HCT116 (cell line): ENCODE measurements around the gene CD300LD. TPM values are rescaled to one million over a fixed set of nuclear protein-coding genes. Genes with fewer than 3 reads are reported as not detected.

Experiments used
- ATAC-seq: fragments of 200-7000 bp; cut with Tn5 transposase; 2 replicates; pipeline ENCODE4 v1.9.1; 2020; ENCODE audit warnings: mild to moderate bottlenecking, moderate library complexity
- BruUV-seq: library from RNA; stranded (reverse); fragments of 400-500 nt; replicated peaks from 2 replicates; lab custom pipeline; 2021; lab: Mats Ljungman, UMichigan
- CTCF ChIA-PET: fragments of 300-600 bp; sonication (Branson Sonifier 250); formaldehyde crosslinking; loops from one replicate; lab custom pipeline; 2021; ENCODE audit warnings: antibody characterized with exemption; lab: Charles Lee
- POLR2A ChIA-PET: fragments of 300-600, 350-600 bp; sonication (Branson Sonifier 250); formaldehyde crosslinking; loops from one replicate; lab custom pipeline; 2021; ENCODE audit warnings: antibody characterized with exemption; lab: Charles Lee
- RAD21 ChIA-PET, 2 experiments: fragments of 300-600 bp; sonication (Branson Sonifier 250); formaldehyde crosslinking; loops; one replicate each; lab custom pipeline; 2023; ENCODE audit warnings: low total read pairs in 2 of 2; ENCODE audit not compliant: uncharacterized antibody in 2 of 2, unreplicated experiment in 2 of 2, low non-redundant PET in 1 of 2; lab: Charles Lee
- DNase-seq: peaks from one replicate; pipeline ENCODE4 v3.0.0-alpha.2; 2010; ENCODE audit warnings: low read depth, low spot score
- H2AFZ ChIP-seq: fragments of 200-600 bp; shearing (Covaris generic), sonication (generic); 2 replicates; pipeline ENCODE4 v1.6.1; 2017; ENCODE audit warnings: low read depth, mixed run types, mixed read lengths, antibody characterized with exemption, low read length; ENCODE audit not compliant: poor library complexity, severe bottlenecking
- H3K27ac ChIP-seq: 2 replicates; pipeline ENCODE4 v1.5.1; 2012; ENCODE audit warnings: low read depth, low read length
- H3K27me3 ChIP-seq: fragments of 200-600 bp; sonication (generic); 2 replicates; pipeline ENCODE4 v1.6.1; 2016; ENCODE audit warnings: mixed run types, low read length, mixed read lengths; ENCODE audit not compliant: insufficient read depth
- H3K36me3 ChIP-seq, 2 experiments: fragments of 200-500 bp in 1 of 2; fragments of 200-600 bp in 1 of 2; sonication (Bioruptor generic) in 1 of 2; sonication (generic) in 1 of 2; 2 replicates each; pipeline versions ENCODE4 v1.5.1 to v1.6.1; 2014 to 2016; ENCODE audit warnings: low read length in 2 of 2, inconsistent platforms in 1 of 2, mixed read lengths in 1 of 2, mixed run types in 1 of 2; ENCODE audit not compliant: insufficient read depth in 2 of 2, control insufficient read depth in 1 of 2
- H3K4me1 ChIP-seq, 2 experiments: fragments of 200-600 bp in 1 of 2; sonication (generic) in 1 of 2; 2 replicates each; pipeline versions ENCODE4 v1.5.1 to v1.6.1; 2012 to 2017; ENCODE audit warnings: low read length in 2 of 2, inconsistent platforms in 1 of 2, mild to moderate bottlenecking in 1 of 2, mixed read lengths in 1 of 2, mixed run types in 1 of 2, moderate library complexity in 1 of 2; ENCODE audit not compliant: insufficient read depth in 2 of 2, control insufficient read depth in 1 of 2
- H3K4me2 ChIP-seq: fragments of 200-600 bp; sonication (generic); 2 replicates; pipeline ENCODE4 v1.6.1; 2017; ENCODE audit warnings: mixed run types, low read length, mixed read lengths
- H3K4me3 ChIP-seq, 2 experiments: fragments of 200-600 bp in 1 of 2; sonication (generic) in 1 of 2; replicated peaks in 1 of 2; 2 replicates each; pipeline ENCODE4 v1.5.1; 2011 to 2016; ENCODE audit warnings: low read length in 2 of 2, control low read depth in 1 of 2, low read depth in 1 of 2, mild to moderate bottlenecking in 1 of 2, mixed read lengths in 1 of 2, mixed run types in 1 of 2
- H3K79me2 ChIP-seq: fragments of 200-600 bp; sonication (generic); 2 replicates; pipeline ENCODE4 v1.6.1; 2017; ENCODE audit warnings: mild to moderate bottlenecking, mixed run types, low read length, moderate library complexity, mixed read lengths; ENCODE audit not compliant: insufficient read depth
- H3K9ac ChIP-seq: fragments of 200-600 bp; sonication (generic); 2 replicates; pipeline ENCODE4 v1.6.1; 2016; ENCODE audit warnings: low read length, mixed read lengths
- H3K9me2 ChIP-seq: fragments of 200-600 bp; sonication (generic), shearing (Covaris generic); 2 replicates; pipeline ENCODE4 v1.6.1; 2017; ENCODE audit warnings: mixed run types, mild to moderate bottlenecking, moderate library complexity; ENCODE audit not compliant: insufficient read depth
- H3K9me3 ChIP-seq, 2 experiments: fragments of 200-500 bp in 1 of 2; fragments of 200-600 bp in 1 of 2; sonication (Bioruptor generic) in 1 of 2; sonication (generic) in 1 of 2; 2 replicates each; pipeline ENCODE4 v1.6.1; 2014 to 2017; ENCODE audit warnings: low read length in 2 of 2, mixed read lengths in 2 of 2, inconsistent platforms in 1 of 2, low read depth in 1 of 2, mild to moderate bottlenecking in 1 of 2, mixed run types in 1 of 2, moderate library complexity in 1 of 2; ENCODE audit not compliant: control insufficient read depth in 1 of 2, insufficient read depth in 1 of 2
- H4K20me1 ChIP-seq: fragments of 200-600 bp; sonication (generic), shearing (Covaris generic); 2 replicates; pipeline ENCODE4 v1.6.1; 2017; ENCODE audit warnings: mixed run types, mild to moderate bottlenecking, moderate library complexity; ENCODE audit not compliant: insufficient read depth
- CBX3 ChIP-seq: IDR thresholded peaks from 2 replicates; pipeline ENCODE4 v1.6.1; 2012; ENCODE audit warnings: low read depth
- CEBPB ChIP-seq: IDR thresholded peaks from 2 replicates; pipeline ENCODE4 v1.6.1; 2012; ENCODE audit warnings: low read depth
- EGR1 ChIP-seq: IDR thresholded peaks from 2 replicates; pipeline ENCODE4 v1.6.1; 2012; ENCODE audit warnings: low read depth
- ELF1 ChIP-seq: IDR thresholded peaks from 2 replicates; pipeline ENCODE4 v1.6.1; 2012; ENCODE audit warnings: low read depth, borderline replicate concordance
- EZH2 ChIP-seq: fragments of 200-600 bp; sonication (generic); IDR thresholded peaks from 2 replicates; pipeline ENCODE4 v1.6.1; 2017; ENCODE audit warnings: antibody characterized with exemption, mixed run types
- FOSL1 ChIP-seq: IDR thresholded peaks from 2 replicates; pipeline ENCODE4 v1.6.1; 2012; ENCODE audit warnings: low read depth
- MAX ChIP-seq: IDR thresholded peaks from 2 replicates; pipeline ENCODE4 v1.6.1; 2012
- POLR2A ChIP-seq: IDR thresholded peaks from 2 replicates; pipeline ENCODE4 v1.7.0; 2011; ENCODE audit warnings: borderline replicate concordance; ENCODE audit not compliant: insufficient read depth, insufficient read length; ENCODE audit errors: extremely low read depth
- POLR2AphosphoS5 ChIP-seq: IDR thresholded peaks from 2 replicates; pipeline ENCODE4 v1.6.1; 2011; ENCODE audit warnings: mild to moderate bottlenecking, low read depth, low read length, moderate library complexity
- RAD21 ChIP-seq: IDR thresholded peaks from 2 replicates; pipeline ENCODE4 v1.6.1; 2012; ENCODE audit warnings: low read depth, mild to moderate bottlenecking
- SRF ChIP-seq: IDR thresholded peaks from 2 replicates; pipeline ENCODE4 v1.6.1; 2012; ENCODE audit warnings: low read depth
- YY1 ChIP-seq: IDR thresholded peaks from 2 replicates; pipeline ENCODE4 v1.6.1; 2011; ENCODE audit warnings: low read length, low read depth, moderate library complexity, mild to moderate bottlenecking; ENCODE audit not compliant: insufficient replicate concordance; ENCODE audit errors: extremely low read depth
- ZFX ChIP-seq: fragments of 450-650 bp; IDR thresholded peaks from 2 replicates; pipeline ENCODE4 v1.6.1; 2017
- ZNF274 ChIP-seq: fragments of 200-500 bp; sonication (Bioruptor generic); IDR thresholded peaks from 2 replicates; pipeline ENCODE4 v1.6.1; 2014; ENCODE audit warnings: mild to moderate bottlenecking, low read depth, low read length, inconsistent platforms
- intact Hi-C: fragments of 100-400 bp; cut with micrococcal nuclease; formaldehyde crosslinking; loops from 2 replicates; pipeline ENCODE4 v1.10.0; 2022
- total RNA-seq: library from RNA; stranded (reverse); gene quantifications from one replicate; pipeline ENCODE4 v1.2.1, GENCODE V29; 2021; ENCODE audit not compliant: unreplicated experiment
- TF ChIP-seq, protein P1 (sequence below): IDR thresholded peaks from 2 replicates; pipeline ENCODE4 v1.6.1; 2012
- TF ChIP-seq, protein P2 (sequence below): IDR thresholded peaks from 2 replicates; pipeline ENCODE4 v1.6.1; 2011; ENCODE audit warnings: mild to moderate bottlenecking, low read length, moderate library complexity; ENCODE audit not compliant: insufficient replicate concordance; ENCODE audit errors: extremely low read depth

CD300LD gene
- total RNA-seq, 1 experiment from 2014 or later: not detected

GRCh38 chr17:74633326-74633725 is 41.2 kb upstream of the CD300LD start (continued):
- TF ChIP-seq YY1 (no peak), POLR2A (no peak), EGR1 (no peak), EZH2 (no peak), MAX (no peak), CEBPB (no peak), FOSL1 (no peak), POLR2AphosphoS5 (no peak), ZNF274 (no peak)
- TF ChIP-seq, protein P1, sequence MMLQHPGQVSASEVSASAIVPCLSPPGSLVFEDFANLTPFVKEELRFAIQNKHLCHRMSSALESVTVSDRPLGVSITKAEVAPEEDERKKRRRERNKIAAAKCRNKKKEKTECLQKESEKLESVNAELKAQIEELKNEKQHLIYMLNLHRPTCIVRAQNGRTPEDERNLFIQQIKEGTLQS: no peak
- TF ChIP-seq, all 23 proteins: peak for 0

GRCh38 chr17:74632617-74633016 is 40.5 kb upstream of the CD300LD start:
- Histone ChIP-seq H2AFZ (no peak overlapping the region), H4K20me1 (no peaks in the 10 kb centered on the region), H3K4me1 (no peaks in the 10 kb centered on the region), H3K79me2 (no peaks in the 10 kb centered on the region), H3K9ac (no peak overlapping the region), H3K9me3 (no peaks in the 10 kb centered on the region), H3K4me2 (no peak overlapping the region), H3K9me2 (no peaks in the 10 kb centered on the region), H3K27ac (no peak overlapping the region), H3K36me3 (no peaks in the 10 kb centered on the region), H3K27me3 (peaks cover 25% of the 10 kb centered on the region; the same call in 1 of the 2 replicates), H3K4me3 (no peak overlapping the region)
- ATAC-seq (no peak), DNase-seq (no peak)
- ChIA-PET POLR2A (no interaction called here), RAD21 (no interaction called here), CTCF (interaction anchor here (2.2 kb wide), 1 partner anchor 25 kb away, joined by 6 read pairs; no protein-coding TSS in a partner anchor)
- BruUV-seq: no TSS peak
- intact Hi-C loops: no loop called here
- TF ChIP-seq CEBPB: no peak
- TF ChIP-seq ELF1: no peak
- TF ChIP-seq, protein P2, sequence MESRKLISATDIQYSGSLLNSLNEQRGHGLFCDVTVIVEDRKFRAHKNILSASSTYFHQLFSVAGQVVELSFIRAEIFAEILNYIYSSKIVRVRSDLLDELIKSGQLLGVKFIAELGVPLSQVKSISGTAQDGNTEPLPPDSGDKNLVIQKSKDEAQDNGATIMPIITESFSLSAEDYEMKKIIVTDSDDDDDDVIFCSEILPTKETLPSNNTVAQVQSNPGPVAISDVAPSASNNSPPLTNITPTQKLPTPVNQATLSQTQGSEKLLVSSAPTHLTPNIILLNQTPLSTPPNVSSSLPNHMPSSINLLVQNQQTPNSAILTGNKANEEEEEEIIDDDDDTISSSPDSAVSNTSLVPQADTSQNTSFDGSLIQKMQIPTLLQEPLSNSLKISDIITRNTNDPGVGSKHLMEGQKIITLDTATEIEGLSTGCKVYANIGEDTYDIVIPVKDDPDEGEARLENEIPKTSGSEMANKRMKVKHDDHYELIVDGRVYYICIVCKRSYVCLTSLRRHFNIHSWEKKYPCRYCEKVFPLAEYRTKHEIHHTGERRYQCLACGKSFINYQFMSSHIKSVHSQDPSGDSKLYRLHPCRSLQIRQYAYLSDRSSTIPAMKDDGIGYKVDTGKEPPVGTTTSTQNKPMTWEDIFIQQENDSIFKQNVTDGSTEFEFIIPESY: no peak
- no peak for TF ChIP-seq ZFX
- no peak for TF ChIP-seq YY1
- TF ChIP-seq SRF: no peak
- no peak for TF ChIP-seq POLR2AphosphoS5
- no peak for TF ChIP-seq ZNF274
- no peak for TF ChIP-seq CBX3
- TF ChIP-seq EGR1: no peak
- TF ChIP-seq FOSL1: no peak
- no peak for TF ChIP-seq RAD21
- TF ChIP-seq POLR2A: no peak
- no peak for TF ChIP-seq EZH2
